Measurements from ENCODE around the gene KIF11.
"Not testable (repeated sequence)": the region's sequence is repeated elsewhere in the genome, so short reads cannot be mapped to it uniquely, and the experiment has no call there.

KIF11 gene

DNA sequence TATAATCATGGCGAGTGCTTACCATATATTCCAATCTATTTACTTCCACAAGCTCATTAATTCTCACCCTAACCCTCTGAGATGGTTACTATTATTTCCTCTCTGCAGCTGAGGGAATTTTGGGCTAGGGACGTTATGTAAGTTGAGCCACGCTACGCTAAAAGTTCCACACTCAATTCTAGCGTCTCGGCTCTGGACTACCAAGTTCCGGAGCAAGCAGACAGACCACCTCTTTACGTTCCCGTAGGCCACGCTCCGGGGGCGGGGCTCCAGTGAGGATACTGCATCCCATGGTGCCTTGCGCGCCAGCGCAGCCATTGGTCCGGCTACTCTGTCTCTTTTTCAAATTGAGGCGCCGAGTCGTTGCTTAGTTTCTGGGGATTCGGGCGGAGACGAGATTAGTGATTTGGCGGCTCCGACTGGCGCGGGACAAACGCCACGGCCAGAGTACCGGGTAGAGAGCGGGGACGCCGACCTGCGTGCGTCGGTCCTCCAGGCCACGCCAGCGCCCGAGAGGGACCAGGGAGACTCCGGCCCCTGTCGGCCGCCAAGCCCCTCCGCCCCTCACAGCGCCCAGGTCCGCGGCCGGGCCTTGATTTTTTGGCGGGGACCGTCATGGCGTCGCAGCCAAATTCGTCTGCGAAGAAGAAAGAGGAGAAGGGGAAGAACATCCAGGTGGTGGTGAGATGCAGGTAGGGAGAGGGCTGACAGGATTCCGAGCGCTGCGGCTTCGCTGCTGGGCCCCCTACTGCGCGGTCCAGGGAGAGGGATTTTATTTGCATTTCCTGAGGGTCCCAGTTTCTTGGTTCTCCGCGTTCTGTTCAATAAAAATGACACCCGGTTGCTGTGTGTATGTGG, at the start of gene KIF11:
Gene KIF11 (plus strand): TSS at position 370 of the 858 bp plus-strand sequence. CDS start 246 bp downstream, at position 616.
- peak; percentile 95 to 97 for DNase-seq

- no peak for DNase-seq
Observed at GRCh38 chr10:92544296-92544695, 48.6 kb upstream of the KIF11 start.

DNA sequence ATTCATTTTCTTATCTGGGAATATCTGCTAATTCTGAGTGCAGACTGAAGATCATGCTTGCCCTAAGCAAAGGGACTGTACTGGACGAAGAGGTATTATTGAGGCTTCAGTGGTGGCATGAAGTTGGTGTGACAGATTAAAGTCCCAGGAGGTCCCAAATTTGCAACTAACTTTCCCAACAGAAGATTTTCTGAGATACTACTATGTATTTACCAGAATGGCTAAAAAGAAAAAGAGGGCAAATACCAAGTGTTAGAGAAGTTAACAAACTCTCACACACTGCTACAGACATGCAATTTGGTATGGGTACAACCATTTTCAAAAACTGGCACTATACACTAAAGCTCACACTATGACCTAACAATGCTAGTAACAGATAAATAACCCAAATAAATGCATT, 47.4 kb upstream of the KIF11 start:
- DNase-seq, result no peak

DNA sequence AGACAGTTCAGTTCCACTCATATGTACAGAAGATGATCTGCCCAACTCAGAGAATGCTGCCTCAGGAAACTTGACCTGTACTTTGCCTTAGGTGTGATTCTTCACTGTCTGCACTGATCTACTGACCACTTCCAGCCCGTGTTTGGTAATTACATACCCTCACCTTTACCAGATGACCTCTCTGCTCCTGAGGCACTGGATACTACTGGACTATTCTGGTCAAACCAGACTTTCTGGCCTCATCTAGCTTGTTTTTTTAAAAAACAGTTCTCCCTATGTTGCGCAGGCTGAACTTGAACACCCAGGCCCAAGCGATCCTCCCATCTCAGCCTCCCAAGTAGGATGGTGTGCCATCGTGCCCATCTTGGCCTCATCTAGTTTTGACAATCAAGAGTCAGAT, 45.3 kb upstream of the KIF11 start:
- DNase-seq, result no peak

DNA sequence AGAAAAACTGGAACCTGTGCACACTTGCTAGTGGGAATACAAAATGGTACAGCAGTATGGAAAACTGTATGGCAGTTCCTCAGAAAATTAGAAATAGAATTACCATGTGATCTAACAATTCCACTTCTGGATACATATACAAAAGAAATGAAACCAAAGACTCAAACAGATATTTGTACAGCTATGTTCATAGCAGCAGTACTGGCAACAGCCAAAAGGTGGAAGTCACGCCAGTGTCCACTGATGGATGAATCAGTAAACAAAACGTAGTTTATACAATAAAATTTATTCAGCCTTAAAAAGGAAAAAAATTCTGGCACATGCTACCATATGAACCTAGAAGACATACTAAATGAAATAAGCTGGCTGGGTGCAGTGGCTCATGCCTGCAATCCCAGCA, 42.0 kb upstream of the KIF11 start:
- no peak for DNase-seq

DNA sequence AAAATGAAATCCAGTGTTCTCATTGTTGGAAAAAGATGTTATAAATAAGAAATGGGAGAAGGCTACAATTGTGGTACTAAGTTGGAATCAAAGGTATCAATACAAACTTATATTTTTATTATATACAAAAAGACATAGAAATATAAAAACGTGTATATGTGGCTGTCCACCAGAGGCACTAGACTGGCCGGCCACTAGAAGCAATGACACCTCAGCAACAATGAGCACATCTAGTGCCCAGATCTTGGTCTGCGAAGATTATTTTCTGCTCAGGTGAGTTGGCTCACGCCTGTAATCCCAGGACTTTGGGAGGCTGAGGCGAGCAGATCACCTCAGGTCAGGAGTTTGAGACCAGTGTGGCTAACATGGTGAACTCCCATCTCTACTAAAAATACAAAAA, 40.6 kb upstream of the KIF11 start:
- no peak for DNase-seq

GRCh38 chr10:92553959-92554358, 39.0 kb upstream of the KIF11 start:
- no peak for DNase-seq

DNA sequence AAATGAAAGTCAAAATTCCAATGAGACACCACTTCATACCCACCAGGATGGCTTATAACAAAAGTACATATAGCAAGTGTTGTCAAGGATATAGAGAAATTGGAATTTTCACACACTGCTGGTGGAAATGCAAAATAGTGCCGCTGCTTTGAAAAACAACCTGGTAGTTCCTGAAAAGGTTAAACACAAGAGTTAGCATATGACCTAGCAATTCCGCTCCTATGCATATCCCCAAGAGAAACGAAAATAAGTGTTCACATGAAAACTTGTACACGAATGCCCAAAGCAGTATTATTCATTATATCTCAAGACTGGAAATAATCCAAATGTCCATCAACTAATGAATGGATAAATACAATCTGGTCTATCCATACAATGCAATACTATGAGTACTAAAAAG, 33.9 kb upstream of the KIF11 start:
- no peak for DNase-seq

DNA sequence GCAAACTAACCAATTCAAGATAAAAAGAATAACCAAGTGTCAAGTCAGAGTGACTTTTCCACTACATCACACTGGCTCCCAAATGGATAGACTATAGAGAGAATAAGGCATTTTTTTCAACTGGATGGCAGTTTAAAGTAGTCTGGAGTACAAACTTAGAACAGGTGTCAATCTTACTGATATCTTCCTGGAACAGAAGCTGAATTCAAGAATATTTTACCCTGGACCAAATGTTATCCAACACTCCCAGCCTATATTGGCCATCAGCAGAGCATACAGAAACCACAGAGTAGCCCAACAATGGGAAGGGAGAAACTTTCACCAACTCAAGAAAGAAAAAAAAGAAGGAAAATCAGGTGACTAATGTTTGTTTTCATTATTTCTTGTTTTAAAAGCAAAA, 30.5 kb upstream of the KIF11 start:
- no peak for DNase-seq

DNA sequence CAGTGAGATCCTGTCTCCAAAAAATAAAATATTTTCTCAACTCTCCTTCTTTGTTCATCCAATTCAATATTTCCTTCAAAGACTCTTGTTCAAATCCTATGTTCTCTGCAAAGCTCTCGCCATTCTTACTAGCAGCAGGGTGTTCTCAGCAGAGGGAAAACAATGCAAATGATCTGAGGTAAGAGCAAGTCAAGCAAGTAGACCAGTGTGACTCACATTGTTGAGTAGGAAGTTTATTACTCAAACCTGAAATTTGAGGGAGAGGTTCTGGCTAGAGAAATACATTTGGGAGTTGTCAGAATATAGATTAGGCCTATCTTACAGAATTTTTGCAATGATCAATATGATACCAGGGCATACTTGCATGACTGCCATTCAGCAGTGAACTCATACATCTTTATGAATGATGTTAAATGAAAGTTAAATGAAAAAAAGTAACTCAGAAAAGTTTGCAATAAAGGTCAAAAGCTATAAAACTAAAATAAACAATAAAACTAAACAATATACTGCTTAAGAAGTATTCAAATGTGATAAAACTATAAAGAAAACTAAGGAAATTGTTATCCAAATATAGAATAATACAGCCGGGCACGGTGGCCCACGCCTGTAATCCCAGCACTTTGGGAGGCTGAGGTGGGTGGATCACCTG, 24.9 kb upstream of the KIF11 start:
- DNase-seq, result no peak

DNA sequence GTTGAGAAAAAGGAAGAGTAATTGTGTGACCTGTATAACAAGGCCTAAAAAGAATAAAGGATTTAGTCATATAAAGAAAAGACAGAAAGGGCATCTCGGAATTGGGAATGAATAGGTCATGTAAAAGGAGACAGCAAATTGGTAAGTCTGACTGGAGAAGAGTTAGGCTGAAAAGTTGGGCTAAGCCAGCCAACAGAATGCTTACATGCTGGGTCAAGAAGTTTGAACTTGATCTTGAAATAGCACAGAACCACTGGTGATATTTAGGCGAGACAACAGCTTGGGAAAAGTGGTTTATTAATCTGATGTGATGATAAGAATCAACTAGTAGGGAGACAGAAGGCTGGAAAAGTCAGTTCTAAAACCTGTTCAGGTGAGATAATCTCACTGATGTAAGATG, 23.9 kb upstream of the KIF11 start:
- no peak for DNase-seq

- not testable (repeated sequence) for DNase-seq
Observed at GRCh38 chr10:92569663-92570062, 23.3 kb upstream of the KIF11 start.

DNA sequence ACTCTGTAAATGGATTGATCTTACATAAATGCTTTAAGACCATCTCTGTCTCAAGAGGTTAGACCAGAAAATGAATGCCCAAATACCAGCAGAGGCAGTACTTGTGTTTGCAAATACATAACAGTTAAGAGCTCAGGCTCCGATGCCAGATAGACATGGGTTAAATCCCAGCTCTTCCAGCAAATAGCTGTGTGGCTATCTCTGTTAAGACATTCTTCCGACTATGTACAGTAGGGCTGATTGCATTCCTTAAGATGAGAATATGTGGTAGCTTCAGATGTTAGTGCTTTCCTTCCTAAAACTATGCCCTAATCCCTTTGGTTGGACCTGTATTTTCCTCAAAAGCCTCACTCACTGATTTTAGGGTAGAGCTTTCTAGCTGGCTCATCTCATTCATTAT, 21.3 kb upstream of the KIF11 start:
- DNase-seq, result no peak

GRCh38 chr10:92572362-92573090, 20.4 kb upstream of the KIF11 start:
- DNase-seq, result no peak

- DNase-seq, result peak; percentile 28 to 33
Observed at GRCh38 chr10:92573091-92573797, 19.7 kb upstream of the KIF11 start.

DNA sequence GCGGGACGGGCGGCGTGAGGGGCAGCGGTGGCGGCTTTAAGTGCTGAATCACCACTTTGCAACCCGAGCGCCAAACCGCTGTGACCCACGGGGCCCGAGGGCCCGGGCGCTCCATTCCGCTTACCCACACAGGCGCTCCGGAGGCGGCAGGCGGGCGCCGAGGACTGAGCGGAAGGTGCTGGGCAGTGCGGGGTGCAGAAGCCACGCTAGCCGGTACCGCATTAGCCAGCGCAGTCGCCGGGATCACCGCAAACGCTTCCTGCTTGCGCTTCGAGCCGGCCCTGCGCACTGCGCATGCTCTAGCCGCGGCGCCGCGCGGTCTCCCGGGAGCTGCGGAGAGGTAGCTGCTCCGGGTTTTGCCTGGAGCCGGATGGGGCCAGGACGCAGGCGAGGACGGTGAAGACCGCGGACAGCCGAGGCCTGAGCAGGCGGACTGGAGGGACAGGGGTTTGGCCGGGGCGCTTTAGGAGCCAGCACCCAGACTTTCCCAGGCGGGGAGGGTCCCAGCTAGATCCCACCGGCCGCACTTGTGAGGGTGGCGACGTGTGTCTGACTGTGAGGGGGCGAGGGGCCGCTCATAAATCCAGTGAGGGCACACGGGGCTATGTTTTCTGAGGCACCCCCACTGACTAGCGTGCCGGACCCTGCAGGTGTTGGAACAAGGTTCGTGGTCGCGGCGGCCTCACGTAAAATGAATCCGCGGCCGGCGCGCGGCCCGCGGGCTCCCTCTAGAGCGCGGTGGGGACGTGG, 19.0 kb upstream of the KIF11 start, which contains the start of gene IDE:
Gene IDE (minus strand): TSS at position 296 of the 750 bp plus-strand sequence. CDS start 74 bp downstream, at position 222.
- DNase-seq, result peak; percentile 72 to 74

DNA sequence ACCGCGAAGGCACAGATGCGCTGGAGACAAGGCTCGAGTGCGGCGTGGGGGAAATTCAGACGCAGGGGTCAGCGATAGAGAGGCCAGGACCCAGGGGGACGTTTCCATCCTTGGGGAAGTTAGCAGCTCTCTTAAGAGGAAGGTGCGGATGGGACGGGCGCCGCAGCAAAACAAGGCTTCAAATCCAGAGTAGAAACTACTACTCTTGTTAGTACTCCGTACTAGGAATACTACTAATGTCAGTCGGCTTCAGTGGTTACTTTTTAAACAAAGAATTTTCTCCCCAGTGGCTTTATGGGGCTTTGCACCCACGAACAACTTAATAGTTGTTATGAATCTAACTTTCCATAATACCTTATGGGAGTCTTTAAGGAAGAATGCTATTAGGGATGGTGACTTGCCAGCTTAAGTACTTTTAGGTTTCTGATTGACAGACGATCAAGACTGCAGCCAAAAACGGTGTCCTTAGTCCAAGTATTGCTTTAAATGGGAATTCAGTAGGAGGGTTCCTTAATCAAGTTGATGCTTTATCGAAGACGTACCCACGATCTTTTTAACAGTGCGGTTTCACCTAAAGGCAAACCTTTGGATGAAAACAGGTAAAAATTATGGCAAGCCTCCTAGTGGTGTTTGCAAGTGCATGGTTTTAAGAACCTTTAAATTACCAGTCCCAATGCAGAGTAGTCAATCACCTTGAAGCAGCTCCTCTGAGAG, 18.2 kb upstream of the KIF11 start:
- DNase-seq, result peak in 1 of 2 donors; percentile 3

- no peak for DNase-seq
Observed at GRCh38 chr10:92575961-92576360, 17.0 kb upstream of the KIF11 start.

DNA sequence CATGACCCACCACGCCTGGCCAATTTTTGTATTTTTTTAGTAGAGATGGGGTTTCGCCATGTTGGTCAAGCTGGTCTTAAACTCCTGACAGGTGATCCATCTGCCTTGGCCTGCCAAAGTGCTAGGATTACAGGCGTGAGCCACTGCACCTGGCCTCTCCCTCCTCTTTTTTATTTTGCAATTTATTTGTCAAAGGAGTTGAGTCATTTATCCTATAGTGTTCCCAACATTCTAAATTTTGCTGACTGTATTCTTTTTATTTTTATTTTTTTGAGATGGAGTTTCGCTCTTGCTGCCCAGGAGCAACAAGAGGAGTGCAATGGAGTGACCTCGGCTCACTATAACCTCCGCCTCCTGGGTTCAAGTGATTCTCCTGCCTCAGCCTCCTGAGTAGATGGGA, 10.6 kb upstream of the KIF11 start:
- not testable (repeated sequence) for DNase-seq

DNA sequence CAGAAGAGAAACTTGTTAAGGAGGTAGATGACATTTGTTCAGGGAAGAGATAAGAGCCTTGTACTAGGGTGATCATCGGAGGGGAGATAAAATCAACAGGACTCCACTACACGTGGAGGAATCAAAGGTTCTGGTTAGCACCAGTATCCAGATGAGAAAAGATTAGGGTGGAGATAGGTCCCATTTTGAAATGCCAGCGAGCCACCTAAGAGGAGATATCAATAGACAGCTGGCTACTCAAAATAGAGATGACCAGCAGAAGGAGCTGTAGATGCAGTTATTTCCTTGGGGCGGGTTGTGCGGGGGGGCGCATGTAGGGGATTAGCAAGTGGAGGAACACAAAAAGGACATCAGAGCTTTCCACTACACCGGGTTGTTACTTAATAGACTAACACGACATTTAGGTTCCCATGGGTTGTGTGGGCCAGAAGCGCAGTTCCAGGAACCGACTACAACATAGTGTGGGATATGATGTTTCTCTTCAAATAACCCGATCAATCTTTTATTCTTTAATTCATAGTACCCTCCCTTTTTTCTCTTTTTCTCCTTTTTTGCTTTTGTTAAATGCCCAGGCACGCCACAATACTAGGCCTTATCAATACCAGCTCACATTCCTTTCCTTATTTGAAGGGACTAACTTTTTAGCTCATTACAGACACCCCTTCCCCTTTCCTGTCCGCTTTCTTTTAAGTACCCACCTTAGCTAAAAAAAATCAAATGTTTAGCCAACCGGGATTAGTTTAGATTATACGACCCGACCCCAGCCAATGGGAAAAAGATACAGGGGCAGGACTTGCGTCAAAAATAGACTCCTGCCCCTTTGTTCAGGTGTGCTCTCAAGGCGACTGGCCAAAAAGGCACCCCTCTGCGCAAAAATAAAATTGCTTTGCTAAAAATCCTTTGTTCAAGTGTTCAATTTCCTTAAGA, 2.0 kb upstream of the KIF11 start:
- peak in 1 of 2 donors; percentile 7 for DNase-seq

All from activated CD4-positive, alpha-beta T cell treated with anti-CD3 and anti-CD28 coated beads for 4 hours (primary cell).